Peyer's patch (tissue), 4 donors: ENCODE data around the gene TNFRSF18.

Experiments used
- CTCF ChIP-seq, 6 experiments: fragments of 450-650 bp in 4 of 6; fragments of 200-600 bp in 2 of 6; sonication (generic) in 1 of 6; IDR thresholded peaks; one replicate each; pipeline ENCODE4 v1.5.1; 2017 to 2019; ENCODE audit warnings: antibody characterized with exemption in 6 of 6, mild to moderate bottlenecking in 3 of 6, moderate library complexity in 1 of 6
- POLR2A ChIP-seq, 2 donors: fragments of 450-650 bp; IDR thresholded peaks; one replicate each; pipeline ENCODE4 v1.5.1; 2017; ENCODE audit warnings: antibody characterized with exemption in 2 of 2, mild to moderate bottlenecking in 2 of 2, moderate library complexity in 2 of 2

- TF ChIP-seq CTCF (IDR thresholded peaks at IDR 0.05): no peak
- TF ChIP-seq POLR2A (IDR thresholded peaks at IDR 0.05): no peak
These were observed 51.1 kb downstream of the TNFRSF18 start for GRCh38 chr1:1155258-1155657.
